ENCODE results near the gene SWT1.

The SWT1 gene

DNA sequence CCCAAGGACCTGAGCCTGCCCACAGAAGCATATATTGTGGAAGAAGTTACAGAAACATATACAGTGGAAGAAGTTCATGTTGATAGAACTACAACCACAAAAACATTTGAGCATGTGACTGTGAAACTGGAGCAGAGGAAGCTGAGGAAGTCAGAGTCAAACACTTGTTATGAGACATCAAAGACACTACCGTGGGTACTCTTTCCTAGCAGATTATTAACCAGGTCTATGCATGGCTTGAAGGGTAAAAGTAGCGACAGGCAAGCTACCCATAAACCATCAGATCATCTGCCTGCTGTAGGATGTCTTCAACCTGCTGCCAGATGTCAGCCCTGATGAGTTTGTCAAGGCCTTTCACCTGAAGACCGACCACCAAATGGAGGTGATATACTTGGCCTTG is 124.3 kb downstream of the SWT1 start:
- Histone ChIP-seq H3K9me3 (ENCODE audit: insufficient read depth, low read depth, low read length) (no peaks in the 10 kb centered on the region), H3K79me2 (ENCODE audit: insufficient read depth, low read length) (no peaks in the 10 kb centered on the region), H3F3A (ENCODE audit: low read depth) (0 out of 2 replicates have a peak, but pooled peaks cover 2% of the 10 kb centered on the region), H3K36me3 (ENCODE audit: insufficient read depth, low read length) (no peaks in the 10 kb centered on the region), H3K4me1 (ENCODE audit: insufficient read depth, low read length, poor library complexity, severe bottlenecking) (peaks cover 32% of the 10 kb centered on the region), H3K4me2 (ENCODE audit: low read depth, low read length, poor library complexity, severe bottlenecking) (peak overlapping the region; percentile 51), H3K9me2 (replicated peaks; ENCODE audit: low read depth, low read length) (no peaks in the 10 kb centered on the region), H3K27me3 (ENCODE audit: insufficient read depth, low read length, poor library complexity, severe bottlenecking) (no peaks in the 10 kb centered on the region), H3K9ac (ENCODE audit: low read depth, low read length, poor library complexity, severe bottlenecking) (no peak overlapping the region), H4K20me1 (ENCODE audit: insufficient read depth, low read length, poor library complexity, severe bottlenecking) (no peaks in the 10 kb centered on the region), H3K4me3 (ENCODE audit: low read length, poor library complexity, severe bottlenecking) (peak overlapping the region; percentile 14), H2AFZ (ENCODE audit: low read length) (0 out of 2 replicates have a peak overlapping the region, but pooled peaks have one; percentile 29)
- TF ChIP-seq, protein P1, sequence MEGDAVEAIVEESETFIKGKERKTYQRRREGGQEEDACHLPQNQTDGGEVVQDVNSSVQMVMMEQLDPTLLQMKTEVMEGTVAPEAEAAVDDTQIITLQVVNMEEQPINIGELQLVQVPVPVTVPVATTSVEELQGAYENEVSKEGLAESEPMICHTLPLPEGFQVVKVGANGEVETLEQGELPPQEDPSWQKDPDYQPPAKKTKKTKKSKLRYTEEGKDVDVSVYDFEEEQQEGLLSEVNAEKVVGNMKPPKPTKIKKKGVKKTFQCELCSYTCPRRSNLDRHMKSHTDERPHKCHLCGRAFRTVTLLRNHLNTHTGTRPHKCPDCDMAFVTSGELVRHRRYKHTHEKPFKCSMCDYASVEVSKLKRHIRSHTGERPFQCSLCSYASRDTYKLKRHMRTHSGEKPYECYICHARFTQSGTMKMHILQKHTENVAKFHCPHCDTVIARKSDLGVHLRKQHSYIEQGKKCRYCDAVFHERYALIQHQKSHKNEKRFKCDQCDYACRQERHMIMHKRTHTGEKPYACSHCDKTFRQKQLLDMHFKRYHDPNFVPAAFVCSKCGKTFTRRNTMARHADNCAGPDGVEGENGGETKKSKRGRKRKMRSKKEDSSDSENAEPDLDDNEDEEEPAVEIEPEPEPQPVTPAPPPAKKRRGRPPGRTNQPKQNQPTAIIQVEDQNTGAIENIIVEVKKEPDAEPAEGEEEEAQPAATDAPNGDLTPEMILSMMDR (conservative IDR thresholded peaks at IDR 0.05; ENCODE audit: low read length): no peak
- no peak for TF ChIP-seq EZH2phosphoT487 (IDR thresholded peaks at IDR 0.05; ENCODE audit: borderline replicate concordance)

DNA sequence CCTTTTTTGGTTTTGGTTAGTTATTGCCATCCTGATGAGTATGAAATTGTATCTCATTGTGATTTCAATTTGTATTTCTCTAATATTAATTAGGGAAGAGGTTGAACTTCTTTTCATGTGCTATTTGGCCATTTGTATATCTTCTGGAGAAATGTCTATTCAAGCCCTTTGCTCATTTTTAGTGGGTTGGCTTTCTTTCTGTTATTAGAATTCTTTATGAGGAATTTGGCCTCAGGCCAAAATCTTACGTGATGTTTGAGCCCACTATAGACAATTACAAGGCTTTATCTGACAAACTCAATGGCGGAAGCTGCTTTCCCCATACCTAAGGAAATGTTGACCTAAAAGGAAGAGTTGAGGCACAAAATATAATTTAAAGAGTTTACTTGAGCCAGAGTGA is 127.1 kb downstream of the SWT1 start:
- Histone ChIP-seq H3K79me2 (ENCODE audit: insufficient read depth, low read length) (no peaks in the 10 kb centered on the region), H3K4me3 (ENCODE audit: low read length, poor library complexity, severe bottlenecking) (no peak overlapping the region), H3K9ac (ENCODE audit: low read depth, low read length, poor library complexity, severe bottlenecking) (no peak overlapping the region)

DNA sequence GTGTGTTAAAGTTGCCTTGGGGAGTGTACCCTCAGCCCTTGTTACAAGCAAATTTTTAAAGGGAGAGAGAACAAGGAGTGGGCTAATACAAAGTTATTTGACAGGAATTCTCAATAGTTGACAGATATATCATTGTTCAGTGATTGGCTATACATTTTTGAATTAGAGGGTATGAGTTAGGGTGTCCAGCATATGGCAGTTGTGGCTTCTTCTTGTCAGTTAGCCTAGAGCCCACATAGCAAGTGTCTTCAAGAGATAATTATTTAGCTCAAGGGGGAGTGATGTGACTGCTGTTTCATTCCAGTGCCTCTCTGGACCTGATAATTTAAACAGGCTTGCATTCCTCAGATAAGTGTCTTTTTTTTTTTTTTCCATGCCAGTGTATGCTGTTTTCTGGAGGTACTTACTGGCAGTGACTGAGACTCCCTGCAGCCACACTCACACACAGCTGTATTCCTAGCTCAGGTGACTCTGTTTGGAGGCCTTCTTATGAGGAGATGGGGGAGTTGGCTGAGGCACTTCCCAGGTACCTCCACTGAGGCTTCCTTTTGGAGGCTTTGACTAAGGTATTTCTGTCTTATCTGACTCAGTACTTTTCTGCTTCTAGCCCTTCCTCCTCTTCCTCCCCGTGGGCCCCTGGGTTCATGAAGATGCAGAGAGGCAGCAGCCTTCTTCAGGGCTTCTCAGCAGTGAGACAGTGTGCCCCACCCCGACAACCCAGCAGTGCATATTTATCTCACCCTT is 127.7 kb downstream of the SWT1 start:
- Histone ChIP-seq H2AFZ (ENCODE audit: low read length) (no peak overlapping the region), H3K79me2 (ENCODE audit: insufficient read depth, low read length) (no peaks in the 10 kb centered on the region), H3K4me1 (ENCODE audit: insufficient read depth, low read length, poor library complexity, severe bottlenecking) (peaks cover 32% of the 10 kb centered on the region), H3K27me3 (ENCODE audit: insufficient read depth, low read length, poor library complexity, severe bottlenecking) (no peaks in the 10 kb centered on the region), H3K9me2 (replicated peaks; ENCODE audit: low read depth, low read length) (no peaks in the 10 kb centered on the region), H3K36me3 (ENCODE audit: insufficient read depth, low read length) (no peaks in the 10 kb centered on the region), H4K20me1 (ENCODE audit: insufficient read depth, low read length, poor library complexity, severe bottlenecking) (no peaks in the 10 kb centered on the region), H3K4me2 (ENCODE audit: low read depth, low read length, poor library complexity, severe bottlenecking) (peak overlapping the region; percentile 24), H3F3A (ENCODE audit: low read depth) (0 out of 2 replicates have a peak, but pooled peaks cover 2% of the 10 kb centered on the region), H3K9me3 (ENCODE audit: insufficient read depth, low read depth, low read length) (no peaks in the 10 kb centered on the region), H3K4me3 (ENCODE audit: low read length, poor library complexity, severe bottlenecking) (no peak overlapping the region), H3K9ac (ENCODE audit: low read depth, low read length, poor library complexity, severe bottlenecking) (no peak overlapping the region)
- TF ChIP-seq, protein P1 (conservative IDR thresholded peaks at IDR 0.05; ENCODE audit: low read length): no peak
- TF ChIP-seq EZH2phosphoT487 (IDR thresholded peaks at IDR 0.05; ENCODE audit: borderline replicate concordance): no peak

More for the DNA sequence above, 127.1 kb downstream of the SWT1 start:
- Histone ChIP-seq H3K27me3 (ENCODE audit: insufficient read depth, low read length, poor library complexity, severe bottlenecking) (no peaks in the 10 kb centered on the region), H3K9me3 (ENCODE audit: insufficient read depth, low read depth, low read length) (no peaks in the 10 kb centered on the region), H3F3A (ENCODE audit: low read depth) (0 out of 2 replicates have a peak, but pooled peaks cover 2% of the 10 kb centered on the region), H3K4me1 (ENCODE audit: insufficient read depth, low read length, poor library complexity, severe bottlenecking) (peaks cover 32% of the 10 kb centered on the region), H2AFZ (ENCODE audit: low read length) (no peak overlapping the region), H4K20me1 (ENCODE audit: insufficient read depth, low read length, poor library complexity, severe bottlenecking) (no peaks in the 10 kb centered on the region), H3K36me3 (ENCODE audit: insufficient read depth, low read length) (no peaks in the 10 kb centered on the region), H3K4me2 (ENCODE audit: low read depth, low read length, poor library complexity, severe bottlenecking) (no peak overlapping the region), H3K9me2 (replicated peaks; ENCODE audit: low read depth, low read length) (no peaks in the 10 kb centered on the region)
- TF ChIP-seq, protein P1 (conservative IDR thresholded peaks at IDR 0.05; ENCODE audit: low read length): no peak
- no peak for TF ChIP-seq EZH2phosphoT487 (IDR thresholded peaks at IDR 0.05; ENCODE audit: borderline replicate concordance)

All from Loucy (cell line).